SK-N-SH (cell line): ENCODE results near the gene COLEC11. TPM values are rescaled to one million over a fixed set of nuclear protein-coding genes. Genes with fewer than 3 reads are reported as not detected.

Experiments used
- CTCF ChIA-PET: fragments of 300-600, 350-600 bp; formaldehyde crosslinking; extraction: SDS; loops from one replicate; lab custom pipeline; 2021; lab: Yijun Ruan, JAX
- POLR2A ChIA-PET: fragments of 350-600 bp; sonication (Branson Sonifier 250); formaldehyde crosslinking; extraction: SDS; loops from one replicate; lab custom pipeline; 2020; ENCODE audit warnings: antibody characterized with exemption, inconsistent platforms; lab: Yijun Ruan, JAX
- DNase-seq: peaks from one replicate; pipeline ENCODE4 v3.0.0; 2012
- H2AFZ ChIP-seq: fragments of 200-600 bp; sonication (generic); 2 replicates; pipeline ENCODE4 v1.8.1; 2016; ENCODE audit warnings: antibody characterized with exemption, mild to moderate bottlenecking, low read depth
- H3F3A ChIP-seq: fragments of 200-600 bp; sonication (generic); replicated peaks from 2 replicates; pipeline ENCODE3; 2016; ENCODE audit warnings: antibody characterized with exemption, mild to moderate bottlenecking; ENCODE audit not compliant: insufficient read depth
- H3K27ac ChIP-seq, 2 experiments: fragments of 200-500 bp in 1 of 2; fragments of 200-600 bp in 1 of 2; sonication (Bioruptor generic) in 1 of 2; sonication (generic), shearing (Covaris generic) in 1 of 2; 2 replicates each; pipeline versions ENCODE4 v1.5.1 to v1.6.1; 2014 to 2016; ENCODE audit warnings: low read depth in 2 of 2, inconsistent platforms in 1 of 2, low read length in 1 of 2, mild to moderate bottlenecking in 1 of 2, mixed read lengths in 1 of 2
- H3K27me3 ChIP-seq: fragments of 200-600 bp; sonication (generic), shearing (Covaris generic); 2 replicates; pipeline ENCODE4 v1.6.1; 2016; ENCODE audit warnings: mixed run types; ENCODE audit not compliant: insufficient read depth
- H3K36me3 ChIP-seq, 2 experiments: fragments of 200-500 bp in 1 of 2; fragments of 200-600 bp in 1 of 2; sonication (Bioruptor generic) in 1 of 2; sonication (generic) in 1 of 2; replicated peaks in 1 of 2; 2 replicates each; pipeline versions ENCODE3 to v1.5.1; 2014 to 2016; ENCODE audit warnings: low read length in 1 of 2, mild to moderate bottlenecking in 1 of 2; ENCODE audit not compliant: insufficient read depth in 2 of 2, control insufficient read depth in 1 of 2
- H3K4me1 ChIP-seq, 2 experiments: fragments of 200-500 bp in 1 of 2; fragments of 200-600 bp in 1 of 2; sonication (Bioruptor generic) in 1 of 2; sonication (generic), shearing (Covaris generic) in 1 of 2; 2 replicates each; pipeline versions ENCODE4 v1.5.1 to v1.6.1; 2014 to 2016; ENCODE audit warnings: low read depth in 1 of 2, low read length in 1 of 2, mixed run types in 1 of 2; ENCODE audit not compliant: insufficient read depth in 2 of 2, control insufficient read depth in 1 of 2
- H3K4me2 ChIP-seq: fragments of 200-600 bp; sonication (generic), shearing (Covaris generic); 2 replicates; pipeline ENCODE4 v1.6.1; 2017; ENCODE audit warnings: mixed run types
- H3K4me3 ChIP-seq, 2 experiments: fragments of 200-500 bp in 1 of 2; fragments of 200-600 bp in 1 of 2; sonication (Bioruptor generic) in 1 of 2; sonication (generic), shearing (Covaris generic) in 1 of 2; 2 replicates each; pipeline versions ENCODE4 v1.5.1 to v1.8.1; 2014 to 2016; ENCODE audit warnings: low read depth in 2 of 2, inconsistent platforms in 1 of 2, low read length in 1 of 2, mild to moderate bottlenecking in 1 of 2, mixed read lengths in 1 of 2, moderate library complexity in 1 of 2
- H3K79me2 ChIP-seq: fragments of 200-600 bp; sonication (generic); 2 replicates; pipeline ENCODE4 v1.8.1; 2017; ENCODE audit warnings: mild to moderate bottlenecking; ENCODE audit not compliant: insufficient read depth
- H3K9ac ChIP-seq: fragments of 200-600 bp; sonication (generic); 2 replicates; pipeline ENCODE4 v1.6.1; 2017; ENCODE audit warnings: mixed run types
- H3K9me2 ChIP-seq: fragments of 200-600 bp; sonication (generic); 2 replicates; pipeline ENCODE4 v1.6.1; 2017; ENCODE audit warnings: mixed run types
- H3K9me3 ChIP-seq: fragments of 200-600 bp; sonication (generic); 2 replicates; pipeline ENCODE4 v1.6.1; 2017; ENCODE audit warnings: mixed run types, mild to moderate bottlenecking, moderate library complexity
- H4K20me1 ChIP-seq: fragments of 200-600 bp; sonication (generic); 2 replicates; pipeline ENCODE4 v1.6.1; 2017; ENCODE audit warnings: mild to moderate bottlenecking, mixed run types; ENCODE audit not compliant: insufficient read depth
- ELF1 ChIP-seq: IDR thresholded peaks from 2 replicates; pipeline ENCODE4 v1.4.0; 2012
- EP300 ChIP-seq, 2 experiments: IDR thresholded peaks; 2 replicates each; pipeline versions ENCODE4 v1.4.0 to v1.6.1; 2012; ENCODE audit warnings: borderline replicate concordance in 1 of 2, low read depth in 1 of 2, low read length in 1 of 2
- FOXJ3 ChIP-seq: sonication (generic); formaldehyde crosslinking; IDR thresholded peaks from 2 replicates; pipeline ENCODE4 v1.5.1; 2020; ENCODE audit warnings: mild to moderate bottlenecking, missing genetic modification reagents
- GABPA ChIP-seq: IDR thresholded peaks from 2 replicates; pipeline ENCODE4 v1.4.0; 2012; ENCODE audit warnings: low read depth, mild to moderate bottlenecking
- GATA2 ChIP-seq: sonication (generic); formaldehyde crosslinking; IDR thresholded peaks from 2 replicates; pipeline ENCODE4 v1.5.0; 2020; ENCODE audit warnings: mild to moderate bottlenecking, missing genetic modification reagents
- IRF3 ChIP-seq: fragments of 150-350 bp; IDR thresholded peaks from 2 replicates; pipeline ENCODE4 v1.6.1; 2016; ENCODE audit warnings: mild to moderate bottlenecking, low read depth, low read length
- MAX ChIP-seq: IDR thresholded peaks from 2 replicates; pipeline ENCODE4 v1.4.0; 2012; ENCODE audit warnings: low read depth
- MEF2A ChIP-seq: IDR thresholded peaks from 2 replicates; pipeline ENCODE4 v1.4.0; 2012; ENCODE audit warnings: low read depth, borderline replicate concordance
- NRF1 ChIP-seq: IDR thresholded peaks from 2 replicates; pipeline ENCODE4 v1.6.1; 2012; ENCODE audit warnings: low read depth, mild to moderate bottlenecking, low read length
- PBX3 ChIP-seq: IDR thresholded peaks from 2 replicates; pipeline ENCODE4; 2012
- REST ChIP-seq: IDR thresholded peaks from 2 replicates; pipeline ENCODE4 v1.6.1; 2012; ENCODE audit warnings: mild to moderate bottlenecking, low read depth, low read length, moderate library complexity
- RFX5 ChIP-seq: IDR thresholded peaks from 2 replicates; pipeline ENCODE4 v1.6.1; 2012; ENCODE audit warnings: mild to moderate bottlenecking, improper control_type of control experiment, low read length
- SIN3A ChIP-seq: IDR thresholded peaks from 2 replicates; pipeline ENCODE4 v1.6.1; 2012; ENCODE audit warnings: low read depth, mild to moderate bottlenecking, low read length, moderate library complexity, borderline replicate concordance
- SMC3 ChIP-seq: IDR thresholded peaks from 2 replicates; pipeline ENCODE4 v1.6.1; 2012; ENCODE audit warnings: low read depth, low read length, improper control_type of control experiment
- TCF12 ChIP-seq: IDR thresholded peaks from 2 replicates; pipeline ENCODE4 v1.4.0; 2012
- USF2 ChIP-seq: fragments of 150-350 bp; IDR thresholded peaks from 2 replicates; pipeline ENCODE4 v1.6.1; 2017; ENCODE audit warnings: antibody characterized with exemption, low read length, low read depth, borderline replicate concordance
- ZBTB33 ChIP-seq: IDR thresholded peaks from 2 replicates; pipeline ENCODE4 v1.4.0; 2012; ENCODE audit warnings: low read depth, borderline replicate concordance
- WGBS: methylation state at CpG from one replicate; pipeline ENCODE4 v1.1.6; 2017; ENCODE audit warnings: low lambda C conversion rate; 5-methylcytosine and 5-hydroxymethylcytosine counted together
- polyA plus RNA-seq, 3 experiments: library from polyadenylated mRNA; depleted of rRNA; stranded (reverse); fragments of >200 nt; gene quantifications; 2 replicates each; pipeline ENCODE4 v1.2.3, GENCODE V29; 2012

COLEC11 gene
- polyA plus RNA-seq, 1 of the 3 experiments (the other 2 are of a cell fraction), result 8.7 TPM

GRCh38 chr2:3626118-3626811, 31.4 kb downstream of the COLEC11 start:
- no peak overlapping the region for H3K4me3 ChIP-seq
- H3K4me1 ChIP-seq, result peaks cover 0 to under 1% of the 10 kb centered on the region in 2 experiments; a peak in 1 of 4 replicates
- ChIA-PET POLR2A (no interaction called here), CTCF (interaction anchor here (0.9 kb wide), 1 partner anchor 24 kb away, joined by 3 read pairs; no protein-coding TSS in a partner anchor)
- no peaks in the 10 kb centered on the region for H3F3A ChIP-seq
- H3K79me2 ChIP-seq, result no peaks in the 10 kb centered on the region
- H2AFZ ChIP-seq, result no peak overlapping the region
- DNase-seq, result no peak
- H3K27ac ChIP-seq, result no peak overlapping the region
- H3K27me3 ChIP-seq, result no peaks in the 10 kb centered on the region
- TF ChIP-seq IRF3 (no peak), SIN3A (no peak), PBX3 (no peak), RFX5 (no peak), GABPA (no peak), TCF12 (no peak), ZBTB33 (no peak), EP300 (IDR thresholded peaks at IDR 0.05; ENCODE audit: borderline replicate concordance in 1 of 2, low read depth in 1 of 2, low read length in 1 of 2) (no peak), ELF1 (no peak), MEF2A (no peak), GATA2 (CRISPR knock-in tag) (no peak), USF2 (no peak), MAX (no peak), SMC3 (no peak), NRF1 (no peak), FOXJ3 (CRISPR knock-in tag) (no peak), REST (no peak)
- H4K20me1 ChIP-seq, result no peaks in the 10 kb centered on the region
- H3K9ac ChIP-seq, result no peak overlapping the region
- H3K9me3 ChIP-seq, result no peaks in the 10 kb centered on the region
- 70% methylated on average over 12 of the region's 12 CpGs for WGBS
- no peak overlapping the region for H3K4me2 ChIP-seq
- no peaks in the 10 kb centered on the region for H3K9me2 ChIP-seq
- H3K36me3 ChIP-seq, result peaks cover 0 to 4% of the 10 kb centered on the region in 2 experiments
